ENCODE measurements around the gene BMPER. TPM values are rescaled to one million over a fixed set of nuclear protein-coding genes. Genes with fewer than 3 reads are reported as not detected.

The BMPER gene
- total RNA-seq, 1 donor from 2014 or later: 2.7 TPM

DNA sequence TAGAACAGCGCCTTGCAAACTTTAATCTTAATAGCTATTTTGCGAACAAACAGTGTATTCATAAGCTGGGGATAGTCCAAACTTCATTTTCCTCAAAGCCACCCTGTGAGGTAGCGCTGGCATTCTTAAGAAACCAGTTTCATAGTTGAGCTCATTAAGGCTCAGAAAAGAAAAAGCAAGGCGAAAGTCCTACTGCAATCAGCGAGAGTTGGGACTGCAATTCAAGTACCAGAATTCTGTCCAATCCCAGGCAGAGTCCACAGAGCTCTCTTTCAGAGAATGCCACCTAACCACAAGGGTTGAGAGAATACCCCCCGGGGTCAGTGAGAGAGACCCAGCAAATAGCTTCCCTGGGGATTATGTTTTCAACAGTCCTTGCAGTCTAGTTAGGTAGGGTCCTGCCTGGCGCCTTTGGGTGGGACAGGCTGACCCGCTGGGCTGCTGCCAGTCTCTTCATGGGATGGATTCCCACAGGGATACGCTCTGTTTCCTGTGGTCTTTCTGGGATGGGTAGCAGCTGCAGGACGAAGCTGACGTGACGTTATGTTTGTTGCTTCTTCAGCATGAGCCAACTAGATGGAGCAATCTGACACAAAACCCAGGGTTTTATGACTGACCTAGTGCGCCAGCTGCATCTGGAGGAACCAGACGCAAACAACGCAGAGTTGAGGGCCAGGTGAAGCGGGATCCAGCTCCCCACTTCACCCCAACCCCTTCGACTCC is 16.0 kb downstream of the BMPER start:
- no peak for DNase-seq (ENCODE audit: extremely low read depth, low read depth, low spot score)

- DNase-seq (ENCODE audit: extremely low read depth, low read depth, low spot score): no peak
Observed at GRCh38 chr7:33922820-33923219, 17.5 kb downstream of the BMPER start.

DNA sequence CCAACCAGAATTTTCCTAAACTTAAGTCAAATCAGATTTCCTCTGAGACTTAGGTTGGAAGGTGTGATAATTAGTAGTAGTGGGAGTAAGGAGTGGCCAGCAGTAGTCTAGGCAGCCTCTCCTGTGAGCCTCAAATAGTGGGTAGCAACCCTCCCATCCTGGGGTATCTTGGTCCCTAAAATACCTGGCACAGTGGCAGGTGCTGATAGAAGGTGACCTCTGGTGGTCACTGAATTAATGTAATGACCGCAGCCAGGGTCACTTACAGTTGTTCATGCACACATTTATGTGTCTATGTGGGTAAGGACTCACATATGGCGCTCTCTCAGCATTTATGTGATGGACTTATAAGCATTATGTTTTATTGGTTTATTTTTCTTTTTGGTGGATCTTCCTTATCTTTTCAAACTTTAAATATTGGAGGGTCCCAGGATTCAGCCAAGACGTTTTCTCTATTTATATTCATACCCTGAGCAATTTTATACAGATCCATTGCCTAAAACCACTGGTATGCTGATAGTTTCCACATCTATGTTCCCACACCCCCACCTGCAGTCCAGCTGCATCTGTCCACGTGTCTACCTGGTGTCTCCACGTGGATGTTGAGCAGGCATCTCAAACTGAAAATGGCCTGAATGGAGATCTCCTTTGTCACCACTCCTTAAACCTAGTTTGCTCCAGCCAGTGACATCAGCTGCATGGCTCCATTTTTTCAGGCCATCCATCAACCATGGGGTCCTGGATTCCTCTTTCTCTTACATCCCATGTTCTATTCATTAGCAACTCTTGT is 18.3 kb downstream of the BMPER start:
- no peak for DNase-seq (ENCODE audit: extremely low read depth, low read depth, low spot score)

- no peak for DNase-seq (ENCODE audit: extremely low read depth, low read depth, low spot score)
Observed at GRCh38 chr7:33926535-33926934, 21.2 kb downstream of the BMPER start.

DNA sequence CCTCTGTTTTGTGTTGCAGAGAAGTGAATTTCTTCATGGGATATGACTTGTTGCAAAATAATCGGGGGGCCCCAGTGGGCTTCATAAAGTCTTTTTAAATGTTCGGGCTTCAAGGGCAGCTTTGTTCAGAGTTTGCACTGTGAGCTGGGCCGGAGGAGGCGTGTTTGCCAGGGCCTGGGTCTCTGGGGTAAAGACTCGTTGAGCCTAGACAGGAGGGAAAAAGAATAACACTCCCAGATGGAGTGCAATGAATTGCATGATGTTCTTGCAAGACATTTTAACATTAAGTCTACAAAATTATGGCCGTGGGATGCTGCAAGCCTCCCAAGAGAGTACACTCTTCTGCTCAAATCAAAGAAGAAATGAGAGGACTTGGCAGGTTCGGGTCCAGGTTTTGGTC is 23.6 kb downstream of the BMPER start:
- no peak for DNase-seq (ENCODE audit: extremely low read depth, low read depth, low spot score)

DNA sequence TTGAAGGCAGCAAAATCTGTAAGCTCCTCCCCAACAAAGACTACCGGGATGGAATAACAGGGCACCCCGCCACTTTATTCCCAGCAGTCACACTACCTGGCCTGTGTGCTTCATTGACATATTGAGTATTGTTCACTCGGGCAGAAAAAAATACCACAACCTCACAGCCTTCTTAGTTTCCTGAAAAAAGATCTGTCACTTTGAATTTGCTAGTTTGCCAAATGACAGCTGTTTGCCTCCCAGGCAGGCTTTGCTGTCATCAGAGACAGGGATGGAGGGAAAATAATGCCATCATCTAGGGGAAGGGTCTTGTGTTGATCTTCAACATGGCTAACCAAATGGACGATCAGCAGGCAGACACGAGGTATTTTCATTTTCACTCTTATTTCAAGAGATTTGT is 26.9 kb downstream of the BMPER start:
- no peak for DNase-seq (ENCODE audit: extremely low read depth, low read depth, low spot score)

DNA sequence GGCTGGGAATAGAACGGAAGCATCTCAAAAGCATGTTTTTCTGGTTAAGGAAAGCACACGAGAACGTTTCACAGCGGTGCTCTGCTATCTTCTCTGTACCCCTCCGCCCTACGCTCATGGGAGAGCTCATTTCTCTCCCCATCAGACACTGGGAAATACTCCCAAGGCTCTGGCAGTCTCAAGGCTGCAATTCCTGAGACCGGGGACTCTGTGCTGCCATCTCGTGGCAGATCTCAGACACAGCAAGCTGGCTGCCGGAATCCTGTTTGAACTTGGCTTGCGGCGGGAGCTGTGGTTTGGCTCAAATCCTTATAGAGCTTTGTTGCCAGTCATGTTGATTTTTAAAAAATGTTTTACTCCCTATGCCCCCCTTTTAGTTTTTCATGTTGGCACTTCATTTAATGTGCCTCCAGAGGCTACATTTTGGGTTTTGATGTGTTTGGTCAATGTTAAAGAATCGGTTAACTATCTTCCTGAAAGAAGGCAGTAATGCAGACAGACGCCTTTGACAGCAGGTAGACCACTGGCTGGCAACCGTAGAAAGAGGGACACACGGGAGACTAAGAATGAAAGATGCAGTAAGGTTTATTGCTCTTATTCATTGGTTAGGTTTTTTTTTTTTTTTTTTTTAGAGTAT is 27.6 kb downstream of the BMPER start:
- DNase-seq (ENCODE audit: extremely low read depth, low read depth, low spot score): peak; percentile 47

GRCh38 chr7:33933611-33934281 is 28.4 kb downstream of the BMPER start:
- DNase-seq (ENCODE audit: extremely low read depth, low read depth, low spot score): no peak

DNA sequence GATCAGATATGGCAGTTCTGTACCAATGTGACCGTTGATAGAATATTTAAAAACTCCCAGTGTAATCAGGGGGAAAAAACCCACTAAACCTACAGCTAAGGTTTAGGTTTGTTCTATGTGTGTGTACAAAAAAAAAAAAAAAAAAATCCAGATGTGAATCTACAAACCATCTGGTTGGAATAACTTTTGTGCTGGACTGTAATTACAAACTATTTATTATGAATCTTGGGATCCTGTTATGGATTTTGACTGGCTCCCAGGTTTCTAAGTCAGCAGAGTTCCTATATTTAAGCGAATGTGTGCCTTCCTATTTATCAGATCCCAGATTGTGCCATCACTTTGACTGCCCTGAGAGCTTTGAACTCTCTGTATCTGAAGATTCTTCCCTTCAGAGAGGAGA is 29.1 kb downstream of the BMPER start:
- DNase-seq (ENCODE audit: extremely low read depth, low read depth, low spot score): no peak

DNA sequence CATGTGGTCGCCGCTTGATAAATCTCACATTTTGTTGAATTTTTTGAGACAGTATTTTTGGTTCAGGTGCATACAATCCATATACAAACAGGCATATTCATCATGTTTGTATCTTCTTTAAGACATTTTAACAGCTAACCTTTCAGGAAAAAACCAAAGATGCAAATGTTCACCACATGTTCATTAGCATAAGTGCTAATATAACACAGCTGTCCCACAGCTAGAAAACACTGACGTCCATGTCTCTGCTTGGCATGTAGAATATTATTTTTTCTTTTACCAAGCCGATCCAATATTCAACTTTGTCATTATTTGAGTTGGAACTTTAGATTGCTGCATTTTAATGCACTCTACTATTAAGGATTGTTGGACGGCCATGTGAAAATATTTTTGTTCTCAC is 31.2 kb downstream of the BMPER start:
- DNase-seq (ENCODE audit: extremely low read depth, low read depth, low spot score): no peak

GRCh38 chr7:33937871-33938270 is 32.5 kb downstream of the BMPER start:
- no peak for DNase-seq (ENCODE audit: extremely low read depth, low read depth, low spot score)

DNA sequence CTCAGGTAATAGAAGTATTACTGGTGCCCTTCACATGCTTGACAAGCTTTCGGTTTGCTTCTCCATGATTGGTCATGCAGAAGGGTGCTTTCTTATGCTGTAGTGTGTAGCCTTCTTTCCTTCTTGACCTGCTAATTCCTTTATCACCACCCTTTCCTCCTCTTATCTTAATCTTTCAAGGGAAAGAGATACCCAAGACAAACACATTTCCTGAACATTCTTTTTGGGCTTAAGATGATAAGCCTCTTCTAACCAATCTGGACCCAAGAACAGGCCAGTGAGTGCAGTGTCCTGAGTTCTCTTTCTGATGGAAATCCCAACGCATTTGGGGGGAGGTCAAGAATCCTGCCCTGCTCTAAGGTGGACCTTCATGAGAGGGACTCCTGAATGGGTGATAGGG is 33.8 kb downstream of the BMPER start:
- DNase-seq (ENCODE audit: extremely low read depth, low read depth, low spot score): no peak

DNA sequence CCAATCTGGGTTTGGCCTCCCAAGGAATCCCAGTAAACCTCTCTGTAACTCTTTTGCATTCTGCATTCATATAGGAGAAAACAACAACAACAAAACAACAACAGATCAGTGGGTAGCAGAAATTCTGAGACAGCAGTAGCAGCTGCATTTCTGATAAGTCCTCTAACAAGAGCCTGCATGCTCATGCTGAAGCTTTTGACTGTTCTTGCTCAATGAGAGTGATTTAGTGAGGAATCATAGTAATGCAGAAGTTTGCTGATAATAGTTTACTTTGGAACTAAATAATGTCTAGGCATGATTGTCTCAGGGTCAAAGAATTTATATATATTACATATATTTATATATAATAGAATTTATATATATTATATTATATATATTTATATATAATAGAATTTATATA is 35.2 kb downstream of the BMPER start:
- DNase-seq (ENCODE audit: extremely low read depth, low read depth, low spot score): no peak

DNA sequence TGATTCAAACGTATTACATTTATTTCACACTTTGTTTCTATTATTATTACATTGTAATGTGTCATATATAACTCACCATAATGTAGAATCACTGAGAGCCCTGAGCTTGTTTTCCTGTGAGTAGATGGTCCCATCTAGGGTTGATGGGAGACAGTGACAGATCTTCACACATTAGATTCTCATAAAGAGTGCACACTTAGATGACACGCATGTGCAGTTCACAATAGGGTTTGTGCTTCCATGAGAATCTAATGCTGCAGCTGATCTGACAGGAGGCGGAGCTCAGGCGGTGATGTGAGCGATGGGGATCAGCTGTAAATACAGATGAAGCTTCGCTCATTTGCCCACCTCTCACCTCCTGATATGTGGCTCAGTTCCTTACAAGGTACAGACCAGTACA is 36.1 kb downstream of the BMPER start:
- no peak for DNase-seq (ENCODE audit: extremely low read depth, low read depth, low spot score)

GRCh38 chr7:33946094-33946699 is 40.9 kb downstream of the BMPER start:
- DNase-seq (ENCODE audit: extremely low read depth, low read depth, low spot score): no peak

DNA sequence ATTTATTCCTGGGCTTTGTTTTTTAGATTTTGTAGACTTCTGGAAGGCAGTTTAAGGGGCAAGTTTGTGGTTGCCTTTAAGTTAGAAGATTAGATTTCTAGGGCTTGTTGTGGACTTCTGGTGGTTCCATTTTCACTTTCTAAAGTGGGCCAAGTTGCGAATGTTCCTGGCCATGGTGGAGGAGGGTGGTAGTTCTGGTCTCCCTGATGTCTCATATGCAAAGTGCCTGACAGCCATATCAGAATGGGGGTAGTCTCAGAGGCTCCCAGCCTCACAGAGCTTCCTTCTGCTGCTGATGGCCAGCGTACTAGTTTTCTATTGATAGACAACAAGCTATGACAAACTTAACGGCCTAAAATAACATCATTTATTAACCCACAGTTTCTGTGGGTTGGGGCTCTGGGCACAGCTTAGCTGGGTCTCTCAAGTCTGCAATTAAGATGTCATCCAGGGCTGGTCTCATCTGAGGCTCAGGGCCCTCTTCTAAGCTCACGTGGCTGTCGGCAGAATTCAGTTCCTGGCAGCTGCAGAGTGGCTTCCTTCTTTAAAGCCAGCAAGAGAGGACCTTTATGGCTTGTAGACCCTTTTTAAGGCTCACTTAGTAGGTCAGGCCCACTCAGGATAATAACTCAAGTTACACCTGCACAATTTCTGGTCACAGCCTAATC is 44.8 kb downstream of the BMPER start:
- DNase-seq (ENCODE audit: extremely low read depth, low read depth, low spot score): no peak

GRCh38 chr7:33952824-33953223 is 47.5 kb downstream of the BMPER start:
- no peak for DNase-seq (ENCODE audit: extremely low read depth, low read depth, low spot score)

DNA sequence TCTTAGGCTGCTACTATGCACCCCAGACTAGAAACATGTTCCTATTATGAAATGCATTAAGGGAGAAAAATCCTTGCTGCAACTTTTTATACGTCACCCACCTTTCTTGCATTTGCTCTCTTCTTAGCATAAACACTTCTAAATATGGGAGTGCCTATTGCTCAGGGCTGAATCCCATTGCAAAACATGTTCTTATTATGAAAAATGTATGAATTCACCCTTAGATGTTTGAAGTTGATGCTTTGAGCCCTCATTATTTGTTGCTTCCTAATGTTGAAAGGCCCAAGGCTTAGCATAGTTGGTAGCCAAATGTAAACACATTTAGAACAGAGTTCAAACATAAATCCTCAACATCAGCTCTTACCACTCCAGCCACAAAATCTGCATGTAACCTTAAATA is 52.8 kb downstream of the BMPER start:
- no peak for DNase-seq (ENCODE audit: extremely low read depth, low read depth, low spot score)

DNA sequence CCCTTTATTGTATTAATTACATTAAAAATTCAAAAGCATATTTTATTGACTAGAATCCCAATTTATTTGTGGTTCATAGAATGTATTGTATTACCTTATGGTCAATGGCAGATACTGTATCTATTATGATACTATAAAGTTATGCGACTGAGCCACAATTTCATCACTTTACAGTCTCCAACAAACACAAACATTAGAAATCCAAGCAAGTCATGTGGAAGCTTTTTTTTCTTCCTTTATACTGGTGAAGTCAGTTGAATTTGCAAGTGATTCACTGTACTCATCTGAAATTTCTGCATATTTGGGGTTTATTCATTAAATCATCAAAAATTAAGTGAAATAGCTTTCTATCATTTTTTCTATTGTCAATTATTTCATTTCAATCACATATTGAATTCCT is 54.3 kb downstream of the BMPER start:
- no peak for DNase-seq (ENCODE audit: extremely low read depth, low read depth, low spot score)

DNA sequence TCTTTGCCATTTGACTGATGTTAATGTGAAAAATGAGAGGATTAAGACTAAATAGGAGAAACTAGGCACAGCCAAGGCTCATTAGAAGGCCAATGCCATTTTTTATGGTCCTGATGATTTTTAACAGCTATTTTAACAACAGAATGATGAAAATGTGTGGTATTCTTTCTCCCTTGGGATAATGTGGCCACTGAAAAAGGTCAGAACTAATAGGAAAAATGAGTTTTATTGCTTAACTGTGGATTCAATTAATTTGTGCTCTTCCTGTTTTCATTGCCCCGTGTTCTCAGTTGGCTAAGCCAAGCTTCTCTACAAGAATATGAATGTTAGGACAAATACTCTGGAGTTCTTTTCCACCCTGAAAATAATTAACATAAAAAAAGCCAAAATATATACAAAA is 56.6 kb downstream of the BMPER start:
- no peak for DNase-seq (ENCODE audit: extremely low read depth, low read depth, low spot score)

Data from glomerular endothelial cell (primary cell).